NCI-H69 (cell line): Measurements from ENCODE around the gene NR3C2.
"Not testable (repeated sequence)": the region's sequence is repeated elsewhere in the genome, so short reads cannot be mapped to it uniquely, and the experiment has no call there.

Experiments
- DNase-seq: peaks from one replicate; lab custom pipeline; 2025; lab: John Stamatoyannopoulos, UW

Gene NR3C2

DNA sequence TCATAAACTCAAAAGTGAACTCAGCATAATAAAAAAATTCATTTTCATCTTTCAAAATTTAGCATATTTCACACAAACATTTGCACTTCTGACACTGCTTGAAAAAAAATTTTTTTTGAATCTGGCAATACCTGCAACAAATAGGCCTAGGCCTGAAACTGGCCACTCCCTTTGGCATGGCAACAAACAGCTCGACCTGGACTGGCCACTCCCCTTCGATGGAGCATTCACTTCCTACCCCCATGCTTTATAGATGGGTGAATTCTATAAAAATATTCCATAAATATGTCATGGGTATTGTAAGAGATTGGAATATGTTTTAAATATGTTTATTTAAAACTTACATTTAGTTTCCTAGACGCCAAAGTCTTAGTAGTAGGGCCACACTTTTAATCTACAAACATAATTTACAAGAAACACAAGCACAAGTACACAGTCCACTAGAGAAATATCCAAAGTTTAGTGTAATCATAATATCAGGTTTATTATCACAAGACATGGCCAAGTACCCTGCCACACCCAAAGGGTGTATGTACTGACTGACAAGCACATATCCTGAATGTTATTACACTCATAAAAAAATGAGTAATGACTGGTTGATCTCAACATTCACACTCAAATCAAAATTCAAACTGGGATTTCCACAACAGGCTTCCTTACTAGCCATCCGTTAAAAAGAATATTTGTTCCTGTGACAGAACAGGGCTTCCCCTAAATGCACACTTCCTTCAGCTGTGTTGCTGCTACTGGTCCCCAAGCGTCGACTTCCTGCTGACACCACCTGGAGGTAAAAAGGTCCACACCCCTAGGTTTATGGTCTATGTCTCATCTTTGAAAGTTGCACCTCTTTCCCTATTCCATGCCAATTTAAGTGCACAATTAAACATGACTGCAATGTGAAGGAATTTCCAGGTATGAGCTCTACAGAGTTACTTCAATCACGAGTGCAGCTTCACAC, 271.5 kb downstream of the NR3C2 start:
- peak; percentile 29 for DNase-seq

DNA sequence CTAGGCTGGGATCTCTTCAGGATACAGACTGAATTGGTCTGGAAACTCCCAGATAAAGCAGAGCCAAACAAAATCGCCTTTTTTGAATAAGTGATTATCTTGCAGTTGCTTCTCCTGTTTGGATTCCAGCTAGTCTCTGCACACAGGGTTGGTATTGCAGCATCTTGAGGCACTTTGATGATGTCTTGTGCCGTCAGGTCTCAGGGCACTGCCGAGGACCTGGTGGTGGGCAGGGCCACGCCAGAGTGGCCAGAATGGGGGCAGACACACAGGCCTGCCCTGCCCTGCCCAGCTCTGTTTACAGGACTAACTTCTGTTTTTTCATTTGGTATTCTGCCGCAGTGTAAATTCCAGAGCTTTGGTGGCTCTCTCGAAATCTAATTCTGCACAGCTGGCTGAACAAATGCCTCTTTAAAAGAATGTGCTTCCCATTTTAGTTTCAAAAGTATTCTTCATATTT, 276.1 kb downstream of the NR3C2 start:
- DNase-seq: no peak

DNA sequence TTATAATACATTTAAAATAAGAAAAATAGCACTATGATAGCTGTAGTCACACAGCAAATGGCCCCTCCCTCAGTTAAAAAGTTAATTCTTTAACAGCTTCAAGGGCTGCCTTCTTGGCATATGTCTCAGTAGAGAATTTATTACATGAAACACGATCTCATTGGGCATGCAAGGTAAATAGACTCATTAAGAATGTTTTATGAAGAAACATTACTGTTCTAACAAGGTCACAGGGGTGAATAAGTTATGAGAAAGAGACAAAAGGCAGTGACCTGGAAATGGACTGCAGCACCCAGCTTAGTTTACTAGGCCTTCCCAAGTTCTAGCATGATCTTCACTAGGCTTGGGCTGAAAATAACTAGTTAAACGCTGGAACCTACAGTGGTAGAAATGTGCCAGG, 277.7 kb downstream of the NR3C2 start:
- DNase-seq: peak; percentile 38

DNA sequence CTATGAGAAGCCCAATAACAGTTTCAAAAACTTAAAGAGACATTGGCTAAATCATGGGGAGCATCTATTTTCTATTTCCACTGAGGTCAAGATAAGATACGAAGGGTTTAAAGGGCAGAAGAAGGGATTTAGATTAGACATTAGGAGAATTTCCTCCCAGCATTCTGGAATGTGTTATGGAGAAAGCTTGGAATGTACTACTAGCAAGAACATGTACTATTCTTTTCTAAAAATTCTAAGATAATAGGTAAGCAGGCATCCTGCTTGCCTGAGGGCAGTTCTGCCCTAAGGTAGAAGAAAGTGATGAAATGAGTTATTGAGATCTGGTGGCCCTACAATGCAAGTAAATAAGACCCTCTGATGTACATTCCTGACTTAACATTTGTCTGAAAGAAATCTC, 279.2 kb downstream of the NR3C2 start:
- DNase-seq: no peak

DNA sequence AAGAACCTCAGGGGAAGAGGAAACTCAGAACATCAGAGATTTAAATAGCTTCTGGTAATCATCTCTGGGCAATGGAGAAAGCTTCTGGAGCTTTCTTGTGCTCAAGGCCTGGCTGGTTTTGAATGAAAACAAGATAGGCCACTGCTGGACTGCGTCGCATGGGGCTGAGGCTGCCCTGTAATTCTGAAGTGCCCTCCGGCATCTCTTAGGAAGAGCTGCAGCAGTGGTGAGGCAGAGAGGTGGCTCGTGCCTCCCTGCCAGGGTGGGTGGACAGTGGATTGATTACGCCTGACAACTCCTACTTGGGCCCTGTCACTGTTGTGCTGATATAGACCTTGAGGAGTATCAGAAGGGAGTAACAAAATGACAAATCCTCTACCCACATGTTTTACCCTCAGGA, 279.7 kb downstream of the NR3C2 start:
- no peak for DNase-seq

DNA sequence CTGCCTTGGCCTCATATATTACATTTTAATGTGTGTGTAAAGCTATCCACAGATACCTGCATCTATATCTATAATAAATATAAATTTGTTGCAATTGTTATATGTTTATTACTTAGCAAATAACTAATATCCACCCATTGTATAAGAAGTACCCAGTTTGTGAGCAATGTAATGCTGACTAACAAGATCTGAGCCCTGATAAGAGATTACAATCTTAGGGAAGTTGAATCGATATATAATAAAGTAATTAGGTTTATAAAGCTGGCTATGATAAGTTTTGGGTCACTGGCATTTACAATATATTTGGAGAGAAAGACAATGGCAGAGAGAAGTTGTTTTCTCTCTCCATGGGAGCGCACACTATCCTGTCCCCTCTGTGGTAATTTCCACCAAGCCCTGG, 280.6 kb downstream of the NR3C2 start:
- DNase-seq: no peak

DNA sequence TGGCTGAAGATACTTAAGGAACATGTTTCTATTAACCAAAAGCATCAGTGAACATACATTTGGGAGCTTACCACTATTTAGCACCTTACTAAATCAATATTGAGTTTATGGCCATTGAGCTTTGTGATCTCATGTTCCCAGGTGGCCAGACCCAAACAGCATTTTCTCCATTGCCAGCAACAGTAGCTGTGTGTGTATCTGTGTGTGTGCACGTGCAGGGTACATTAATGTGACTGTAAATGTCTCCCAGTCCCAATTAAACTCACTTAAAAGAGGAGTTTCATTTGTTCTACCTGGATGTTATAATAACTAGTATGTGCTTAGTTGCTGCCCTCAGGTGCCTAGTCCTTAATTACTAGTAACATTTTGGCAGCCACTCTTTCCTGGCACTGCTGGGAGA, 282.4 kb downstream of the NR3C2 start:
- peak; percentile 91 for DNase-seq

DNA sequence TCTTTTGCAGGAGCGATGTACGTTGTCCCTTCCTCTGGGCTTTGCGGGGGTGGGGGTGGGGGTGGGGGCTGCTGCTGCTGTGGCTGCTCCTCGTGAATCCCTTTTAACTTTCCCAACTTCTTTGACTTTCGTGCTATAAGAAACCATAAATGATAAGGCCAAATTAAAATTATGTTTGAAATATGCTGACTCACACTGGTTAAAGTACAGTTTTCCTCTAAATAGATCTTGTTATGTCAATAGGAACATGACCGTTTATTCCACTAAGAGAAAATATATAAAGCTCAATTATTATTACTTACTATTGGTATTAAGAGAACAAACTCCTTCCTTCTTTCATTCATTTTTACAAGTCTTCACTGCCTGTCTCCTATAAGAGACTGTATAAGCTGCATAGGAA, 287.4 kb downstream of the NR3C2 start:
- no peak for DNase-seq

DNA sequence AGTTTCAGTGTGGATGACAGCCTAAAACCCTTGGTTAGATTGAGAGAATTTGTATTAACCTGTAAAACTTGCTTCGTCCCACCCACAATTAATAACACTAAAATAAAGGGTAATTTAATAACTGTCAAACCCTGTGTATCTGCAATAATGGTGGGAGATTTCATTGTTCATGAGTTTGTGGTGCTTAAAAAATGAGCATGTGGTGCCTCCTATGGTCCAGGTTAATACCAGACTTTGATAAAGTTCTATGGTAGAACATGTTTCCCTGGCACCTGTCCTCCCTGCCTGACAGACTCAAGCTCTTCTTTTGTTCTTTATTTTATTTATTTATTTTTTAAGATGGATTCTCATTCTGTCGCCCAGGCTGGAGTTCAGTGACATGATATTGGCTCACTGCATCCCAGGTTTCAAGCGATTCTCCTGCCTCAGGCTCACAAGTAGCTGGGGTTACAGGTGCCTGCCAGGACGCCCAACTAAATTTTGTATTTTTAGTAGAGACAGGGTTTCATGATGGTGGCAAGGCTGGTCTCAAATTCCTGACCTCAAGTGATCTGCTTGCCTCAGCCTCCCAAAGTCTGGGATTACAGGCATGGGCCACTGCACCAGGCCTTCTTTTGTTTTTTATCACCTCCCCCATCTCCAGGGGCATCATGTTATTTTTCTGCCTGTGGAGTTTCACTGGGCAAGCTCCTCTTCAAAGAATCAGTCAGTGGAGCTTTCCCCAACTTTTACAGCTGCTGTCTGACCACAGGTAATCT, 289.2 kb downstream of the NR3C2 start:
- peak; percentile 33 for DNase-seq

DNA sequence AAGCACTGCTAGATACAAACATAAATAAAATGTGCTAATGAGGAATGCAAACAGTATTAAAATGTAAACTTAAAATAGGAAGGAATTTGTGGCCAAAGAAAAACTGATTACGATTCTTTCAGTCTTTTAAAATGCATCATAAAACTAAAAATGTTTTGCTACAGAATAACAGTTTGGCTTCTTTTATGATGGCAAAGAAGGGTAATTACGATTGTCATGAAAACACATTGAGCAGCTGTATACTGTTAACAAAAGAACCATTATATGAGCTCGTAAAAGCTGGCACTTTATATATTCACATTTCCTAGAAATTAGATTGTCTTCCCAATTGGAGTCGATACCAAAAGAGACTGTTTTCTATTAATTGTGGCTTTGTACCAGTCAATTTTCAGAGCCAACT, 290.4 kb downstream of the NR3C2 start:
- DNase-seq: peak; percentile 23

DNA sequence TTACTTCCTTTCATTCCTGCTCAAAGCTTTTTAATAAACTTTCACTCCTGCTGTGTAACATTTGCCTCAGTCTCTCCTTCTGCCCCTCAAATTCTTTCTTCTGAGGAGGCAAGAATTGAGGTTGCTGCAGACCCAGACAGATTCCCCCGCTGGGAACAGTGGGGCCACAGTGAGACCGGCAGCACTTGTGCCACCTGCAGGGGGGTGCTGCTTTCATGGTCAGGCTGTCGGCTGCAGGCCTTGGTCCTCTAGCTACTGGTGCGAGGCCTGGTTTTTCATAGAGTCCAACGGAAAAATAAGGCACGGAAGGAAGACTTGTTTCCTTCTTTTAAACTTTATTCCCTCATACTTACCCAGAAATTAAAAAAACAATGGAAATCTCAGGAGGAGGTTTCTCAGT, 296.7 kb downstream of the NR3C2 start:
- DNase-seq: no peak

DNA sequence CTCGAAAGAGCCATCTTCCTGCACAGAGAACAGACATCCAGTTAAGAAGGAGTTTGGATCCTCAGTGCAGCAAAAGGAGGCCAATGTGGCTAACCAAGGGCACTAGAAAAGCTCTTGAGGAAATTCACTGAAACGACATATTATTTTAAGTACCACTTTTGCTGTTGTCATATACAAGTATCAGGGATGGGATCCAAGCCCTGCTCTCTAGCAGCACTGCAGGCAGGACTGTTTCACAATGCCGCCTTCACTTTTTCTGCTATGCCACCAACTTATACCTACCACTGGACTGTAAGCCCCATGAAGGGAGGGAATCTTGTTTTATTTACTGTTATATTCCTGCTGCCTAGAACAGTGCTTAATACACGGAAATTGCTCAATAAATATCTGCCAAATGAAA, 299.0 kb downstream of the NR3C2 start:
- no peak for DNase-seq

DNA sequence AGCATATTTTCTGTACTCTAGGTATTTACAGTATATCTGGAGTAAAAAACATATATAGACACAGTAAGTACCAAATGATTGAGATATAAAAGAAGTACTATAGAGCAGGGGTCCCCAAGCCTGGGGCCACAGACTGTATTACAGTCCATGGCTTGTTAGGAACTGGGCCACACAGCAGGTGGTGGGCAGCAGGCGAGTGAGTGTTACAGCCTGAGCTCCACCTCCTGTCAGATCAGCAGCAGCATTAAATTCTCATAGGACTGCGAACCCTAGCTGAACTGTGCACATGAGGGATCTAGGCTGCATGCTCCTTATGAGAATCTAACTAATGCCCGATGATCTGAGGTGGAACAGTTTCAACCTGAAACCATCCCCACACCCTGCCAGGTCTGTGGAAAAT, 300.7 kb downstream of the NR3C2 start:
- peak; percentile 56 for DNase-seq

DNA sequence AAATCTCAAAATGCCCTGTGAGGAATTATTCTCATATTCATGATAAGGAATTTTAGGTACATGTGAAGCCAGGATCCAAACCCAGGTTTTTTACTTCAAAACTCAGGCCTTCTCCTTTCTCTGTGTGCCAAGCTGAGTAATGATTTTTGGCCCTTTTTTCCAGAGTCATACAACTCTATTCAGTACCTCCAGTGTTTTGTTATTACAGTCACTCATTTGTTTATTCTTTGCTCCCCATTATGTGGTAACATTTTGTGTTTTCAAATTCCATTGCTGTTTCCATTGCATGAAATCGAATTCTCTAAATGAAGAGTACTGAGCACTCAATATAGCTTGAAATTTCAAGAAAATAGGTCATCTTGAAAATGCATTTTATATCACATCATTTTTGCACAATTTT, 315.4 kb downstream of the NR3C2 start:
- no peak for DNase-seq

DNA sequence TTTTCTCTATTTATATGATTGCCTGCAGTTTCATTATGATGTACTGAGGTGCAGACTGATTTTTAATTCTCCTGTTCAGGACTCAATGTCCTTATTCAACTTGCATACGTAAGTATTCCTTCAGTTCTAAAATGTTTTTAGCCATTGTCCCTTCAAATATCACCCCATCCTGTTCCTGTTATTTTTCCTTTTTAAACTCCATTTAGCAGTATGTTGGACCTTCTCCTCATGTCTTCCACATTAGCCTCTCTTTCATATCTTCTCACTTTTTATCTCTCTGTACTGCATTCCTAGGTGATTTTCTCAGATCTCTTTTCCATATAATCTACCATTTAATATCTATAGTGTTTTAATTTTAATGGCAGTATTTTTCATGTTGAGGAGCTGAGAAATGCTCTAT, 317.7 kb downstream of the NR3C2 start:
- no peak for DNase-seq

DNA sequence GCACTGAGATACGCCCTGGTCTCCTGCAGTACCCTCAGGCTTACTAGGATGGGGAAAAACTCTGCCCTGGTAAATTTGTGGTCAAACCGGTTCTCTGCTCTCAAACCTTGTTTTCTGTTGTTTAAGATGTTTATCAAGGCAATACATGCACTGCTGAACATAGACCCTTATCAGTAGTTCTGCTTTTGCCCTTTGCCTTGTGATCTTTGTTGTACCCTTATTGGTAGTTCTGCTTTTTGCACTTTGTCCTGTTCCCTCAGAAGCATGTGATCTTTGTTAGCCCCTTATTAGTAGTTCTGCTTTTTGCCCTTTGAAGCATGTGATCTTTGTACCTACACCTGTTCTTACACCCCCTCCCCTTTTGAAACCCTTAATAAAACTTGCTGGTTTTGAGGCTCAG, 319.1 kb downstream of the NR3C2 start:
- DNase-seq: not testable (repeated sequence)

DNA sequence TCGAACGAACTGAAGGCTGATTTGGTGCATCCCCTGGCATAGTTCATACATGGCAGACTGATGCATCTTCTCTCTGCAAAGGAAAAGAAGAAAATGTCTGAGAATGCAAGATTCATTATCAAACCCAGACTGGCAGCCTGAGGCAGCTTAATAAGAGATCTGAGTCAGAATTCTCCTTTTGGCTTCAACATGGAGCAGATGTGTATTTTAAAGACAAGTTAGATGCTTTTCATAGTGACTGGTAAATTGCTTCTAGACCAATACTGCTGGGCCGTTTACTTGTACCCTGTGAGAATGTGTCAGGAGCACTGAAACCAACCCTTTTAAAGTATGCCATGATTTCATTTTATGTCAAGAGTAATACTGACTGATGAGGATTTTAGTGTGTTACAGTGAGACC, 322.0 kb downstream of the NR3C2 start:
- no peak for DNase-seq

DNA sequence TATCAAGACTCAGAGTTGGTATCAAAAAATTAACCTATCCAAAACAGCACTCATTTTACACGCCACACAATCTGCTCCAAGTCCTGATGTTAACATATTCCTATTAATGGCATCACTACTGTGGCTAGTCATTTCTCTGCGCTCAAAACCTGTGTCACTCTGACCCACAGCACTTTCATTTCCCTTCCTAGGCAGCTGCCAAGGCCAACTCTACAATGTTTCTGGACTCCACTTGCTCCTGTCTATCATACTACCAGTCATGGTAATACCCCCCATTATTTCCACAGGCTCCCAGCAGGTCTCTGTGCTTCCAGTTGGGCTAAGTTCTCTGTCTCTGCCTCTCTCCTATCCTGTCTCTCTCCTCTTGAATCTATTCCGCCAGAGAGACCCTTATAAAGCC, 323.6 kb downstream of the NR3C2 start:
- no peak for DNase-seq

DNA sequence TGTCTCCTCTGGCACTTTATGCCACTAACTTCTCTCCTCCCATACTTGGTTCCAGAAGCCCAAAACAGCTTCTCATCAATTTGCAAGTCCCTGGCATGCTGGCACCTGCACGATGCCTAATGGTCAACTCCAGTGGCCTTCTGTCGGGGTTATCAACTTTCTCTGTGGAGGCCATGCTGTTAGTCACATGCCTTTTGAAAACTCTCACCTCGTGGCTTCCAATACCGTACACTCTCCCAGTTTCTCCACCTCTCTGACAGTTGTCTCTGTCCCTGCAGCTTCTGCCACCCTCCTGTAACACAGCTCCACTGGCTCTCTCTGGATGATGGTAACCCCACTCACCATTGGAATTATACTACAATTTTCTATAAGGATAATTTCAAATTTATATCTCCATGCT, 324.0 kb downstream of the NR3C2 start:
- no peak for DNase-seq

DNA sequence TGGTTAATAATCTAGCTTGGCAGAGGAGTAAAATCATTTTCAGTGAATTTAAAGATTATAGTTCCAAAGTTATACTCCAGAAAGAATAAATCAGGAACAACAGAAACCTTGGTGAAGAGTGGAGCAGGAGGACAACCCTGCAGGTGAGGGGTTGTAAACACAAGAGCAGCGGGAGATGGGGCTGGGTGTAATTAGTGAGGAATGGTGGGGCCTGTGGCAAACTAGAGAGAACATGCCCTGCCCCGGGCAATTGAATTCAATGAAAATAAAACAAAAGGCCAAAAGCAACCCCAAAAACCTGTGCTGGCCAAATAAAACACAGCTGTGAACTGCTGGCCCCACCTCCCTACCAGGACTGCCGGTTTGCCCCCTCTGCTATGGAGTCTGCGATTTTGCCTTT, 325.2 kb downstream of the NR3C2 start:
- peak; percentile 96 for DNase-seq

DNA sequence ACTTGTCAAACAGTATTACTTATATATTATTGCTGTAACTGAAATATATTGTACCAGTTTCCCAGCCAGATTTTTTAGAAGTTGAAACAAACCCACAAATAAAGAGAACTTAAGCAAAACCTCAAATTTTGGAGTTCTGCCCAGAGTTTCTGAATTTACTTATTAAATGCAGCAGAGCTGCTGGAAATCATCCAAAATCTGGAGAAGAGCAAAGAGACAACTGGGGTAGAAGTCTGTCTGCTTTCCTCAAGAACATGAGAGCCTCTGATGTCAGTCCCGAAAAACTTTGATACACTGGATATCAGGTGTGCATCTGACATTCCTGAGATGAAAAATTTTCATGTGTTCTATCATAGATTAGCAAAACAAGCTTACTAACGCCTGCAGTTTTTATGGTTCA, 325.9 kb downstream of the NR3C2 start:
- peak; percentile 93 for DNase-seq

DNA sequence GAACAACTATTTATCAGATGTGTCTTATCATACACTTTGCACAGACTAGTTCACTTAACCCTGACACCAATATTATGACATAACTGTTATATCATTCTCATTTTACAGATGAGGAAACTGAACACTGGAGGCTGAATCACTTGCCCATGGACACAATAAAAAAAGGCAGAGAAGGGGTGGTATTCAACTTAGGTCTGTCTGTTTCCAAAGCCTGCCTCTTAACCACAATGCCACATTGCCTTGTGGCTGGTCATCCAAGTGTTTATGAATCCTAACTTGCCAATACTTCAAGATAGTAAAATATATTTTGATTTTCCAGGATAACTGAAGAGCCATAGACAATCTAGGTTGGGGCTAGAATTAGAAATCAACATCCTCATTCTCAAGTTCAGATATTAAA, 327.8 kb downstream of the NR3C2 start:
- DNase-seq: no peak
